ENCODE measurements around the gene TTC27. TPM values are rescaled to one million over a fixed set of nuclear protein-coding genes. Genes with fewer than 3 reads are reported as not detected.

Gene TTC27
- total and polyA plus RNA-seq, 4 donors = 3.5 to 13.5 (median 6.3) TPM

DNA sequence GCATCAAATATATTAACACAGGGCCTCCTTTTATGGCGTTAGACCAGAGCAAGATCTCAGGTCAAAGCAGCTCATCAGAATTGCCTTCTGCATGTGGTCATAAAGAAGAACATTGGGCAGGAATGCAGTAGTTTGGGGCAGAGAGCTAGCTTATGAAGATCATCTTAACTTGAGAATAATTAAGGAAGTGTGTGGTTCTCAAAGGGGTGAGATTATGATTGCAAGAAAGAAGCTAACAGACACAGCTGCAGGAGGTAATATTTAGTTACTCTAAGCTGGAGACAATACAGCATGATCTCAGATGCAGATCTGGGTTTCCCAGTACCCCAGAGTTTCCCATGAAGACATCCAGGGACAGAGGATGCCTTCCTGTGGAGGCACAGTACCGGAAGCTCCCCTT, 91.6 kb downstream of the TTC27 start:
- Histone ChIP-seq H3K27me3 (ENCODE audit: control insufficient read depth in 4 of 4, insufficient read depth in 4 of 4, low read length in 3 of 4) (no peaks in the 10 kb centered on the region), H3K36me3 (ENCODE audit: control insufficient read depth in 4 of 4, insufficient read depth in 3 of 4, low read depth in 1 of 4, low read length in 3 of 4) (no peaks in the 10 kb centered on the region), H3K9me3 (ENCODE audit: control insufficient read depth in 4 of 4, low read length in 3 of 4) (no peaks in the 10 kb centered on the region), H3K4me3 (ENCODE audit: low read depth in 1 of 3, low read length in 3 of 3) (no peak overlapping the region), H3K4me1 (ENCODE audit: control insufficient read depth in 4 of 4, insufficient read depth in 4 of 4, low read length in 3 of 4) (peaks cover 0 to 9% (median 6%) of the 10 kb centered on the region in 4 donors), H3K27ac (ENCODE audit: low read depth in 1 of 2, low read length in 2 of 2) (no peak overlapping the region), H3K9ac (ENCODE audit: low read depth in 1 of 2, low read length in 2 of 2) (no peak overlapping the region)
- no peak for DNase-seq (ENCODE audit: low spot score)
- WGBS = 95% methylated on average over 2 of the region's 2 CpGs
- TF ChIP-seq, protein P1, sequence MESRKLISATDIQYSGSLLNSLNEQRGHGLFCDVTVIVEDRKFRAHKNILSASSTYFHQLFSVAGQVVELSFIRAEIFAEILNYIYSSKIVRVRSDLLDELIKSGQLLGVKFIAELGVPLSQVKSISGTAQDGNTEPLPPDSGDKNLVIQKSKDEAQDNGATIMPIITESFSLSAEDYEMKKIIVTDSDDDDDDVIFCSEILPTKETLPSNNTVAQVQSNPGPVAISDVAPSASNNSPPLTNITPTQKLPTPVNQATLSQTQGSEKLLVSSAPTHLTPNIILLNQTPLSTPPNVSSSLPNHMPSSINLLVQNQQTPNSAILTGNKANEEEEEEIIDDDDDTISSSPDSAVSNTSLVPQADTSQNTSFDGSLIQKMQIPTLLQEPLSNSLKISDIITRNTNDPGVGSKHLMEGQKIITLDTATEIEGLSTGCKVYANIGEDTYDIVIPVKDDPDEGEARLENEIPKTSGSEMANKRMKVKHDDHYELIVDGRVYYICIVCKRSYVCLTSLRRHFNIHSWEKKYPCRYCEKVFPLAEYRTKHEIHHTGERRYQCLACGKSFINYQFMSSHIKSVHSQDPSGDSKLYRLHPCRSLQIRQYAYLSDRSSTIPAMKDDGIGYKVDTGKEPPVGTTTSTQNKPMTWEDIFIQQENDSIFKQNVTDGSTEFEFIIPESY (IDR thresholded peaks at IDR 0.05) = no peak
- TF ChIP-seq EGR1 (IDR thresholded peaks at IDR 0.05; ENCODE audit: low read depth in 2 of 2) (no peak), HNF4A (conservative IDR thresholded peaks at IDR 0.05) (no peak), YY1 (IDR thresholded peaks at IDR 0.05) (no peak), JUND (IDR thresholded peaks at IDR 0.05) (no peak), NR2F2 (IDR thresholded peaks at IDR 0.05) (no peak), FOXA1 (IDR thresholded peaks at IDR 0.05) (no peak), RAD21 (IDR thresholded peaks at IDR 0.05) (no peak), TAF1 (conservative IDR thresholded peaks at IDR 0.05) (no peak), RXRA (IDR thresholded peaks at IDR 0.05) (no peak), FOXA2 (IDR thresholded peaks at IDR 0.05) (no peak), GABPA (IDR thresholded peaks at IDR 0.05 in 1 of 2, conservative IDR thresholded peaks at IDR 0.05 in 1 of 2) (no peak), SP1 (IDR thresholded peaks at IDR 0.05) (no peak)
- TF ChIP-seq, protein P2, sequence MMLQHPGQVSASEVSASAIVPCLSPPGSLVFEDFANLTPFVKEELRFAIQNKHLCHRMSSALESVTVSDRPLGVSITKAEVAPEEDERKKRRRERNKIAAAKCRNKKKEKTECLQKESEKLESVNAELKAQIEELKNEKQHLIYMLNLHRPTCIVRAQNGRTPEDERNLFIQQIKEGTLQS (IDR thresholded peaks at IDR 0.05) = no peak
- TF ChIP-seq, protein P3, sequence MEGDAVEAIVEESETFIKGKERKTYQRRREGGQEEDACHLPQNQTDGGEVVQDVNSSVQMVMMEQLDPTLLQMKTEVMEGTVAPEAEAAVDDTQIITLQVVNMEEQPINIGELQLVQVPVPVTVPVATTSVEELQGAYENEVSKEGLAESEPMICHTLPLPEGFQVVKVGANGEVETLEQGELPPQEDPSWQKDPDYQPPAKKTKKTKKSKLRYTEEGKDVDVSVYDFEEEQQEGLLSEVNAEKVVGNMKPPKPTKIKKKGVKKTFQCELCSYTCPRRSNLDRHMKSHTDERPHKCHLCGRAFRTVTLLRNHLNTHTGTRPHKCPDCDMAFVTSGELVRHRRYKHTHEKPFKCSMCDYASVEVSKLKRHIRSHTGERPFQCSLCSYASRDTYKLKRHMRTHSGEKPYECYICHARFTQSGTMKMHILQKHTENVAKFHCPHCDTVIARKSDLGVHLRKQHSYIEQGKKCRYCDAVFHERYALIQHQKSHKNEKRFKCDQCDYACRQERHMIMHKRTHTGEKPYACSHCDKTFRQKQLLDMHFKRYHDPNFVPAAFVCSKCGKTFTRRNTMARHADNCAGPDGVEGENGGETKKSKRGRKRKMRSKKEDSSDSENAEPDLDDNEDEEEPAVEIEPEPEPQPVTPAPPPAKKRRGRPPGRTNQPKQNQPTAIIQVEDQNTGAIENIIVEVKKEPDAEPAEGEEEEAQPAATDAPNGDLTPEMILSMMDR (IDR thresholded peaks at IDR 0.05; ENCODE audit: low read depth, low read length, missing input control) = no peak
- TF ChIP-seq, protein P4, sequence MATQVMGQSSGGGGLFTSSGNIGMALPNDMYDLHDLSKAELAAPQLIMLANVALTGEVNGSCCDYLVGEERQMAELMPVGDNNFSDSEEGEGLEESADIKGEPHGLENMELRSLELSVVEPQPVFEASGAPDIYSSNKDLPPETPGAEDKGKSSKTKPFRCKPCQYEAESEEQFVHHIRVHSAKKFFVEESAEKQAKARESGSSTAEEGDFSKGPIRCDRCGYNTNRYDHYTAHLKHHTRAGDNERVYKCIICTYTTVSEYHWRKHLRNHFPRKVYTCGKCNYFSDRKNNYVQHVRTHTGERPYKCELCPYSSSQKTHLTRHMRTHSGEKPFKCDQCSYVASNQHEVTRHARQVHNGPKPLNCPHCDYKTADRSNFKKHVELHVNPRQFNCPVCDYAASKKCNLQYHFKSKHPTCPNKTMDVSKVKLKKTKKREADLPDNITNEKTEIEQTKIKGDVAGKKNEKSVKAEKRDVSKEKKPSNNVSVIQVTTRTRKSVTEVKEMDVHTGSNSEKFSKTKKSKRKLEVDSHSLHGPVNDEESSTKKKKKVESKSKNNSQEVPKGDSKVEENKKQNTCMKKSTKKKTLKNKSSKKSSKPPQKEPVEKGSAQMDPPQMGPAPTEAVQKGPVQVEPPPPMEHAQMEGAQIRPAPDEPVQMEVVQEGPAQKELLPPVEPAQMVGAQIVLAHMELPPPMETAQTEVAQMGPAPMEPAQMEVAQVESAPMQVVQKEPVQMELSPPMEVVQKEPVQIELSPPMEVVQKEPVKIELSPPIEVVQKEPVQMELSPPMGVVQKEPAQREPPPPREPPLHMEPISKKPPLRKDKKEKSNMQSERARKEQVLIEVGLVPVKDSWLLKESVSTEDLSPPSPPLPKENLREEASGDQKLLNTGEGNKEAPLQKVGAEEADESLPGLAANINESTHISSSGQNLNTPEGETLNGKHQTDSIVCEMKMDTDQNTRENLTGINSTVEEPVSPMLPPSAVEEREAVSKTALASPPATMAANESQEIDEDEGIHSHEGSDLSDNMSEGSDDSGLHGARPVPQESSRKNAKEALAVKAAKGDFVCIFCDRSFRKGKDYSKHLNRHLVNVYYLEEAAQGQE (IDR thresholded peaks at IDR 0.05) = no peak
- TF ChIP-seq, protein P5, sequence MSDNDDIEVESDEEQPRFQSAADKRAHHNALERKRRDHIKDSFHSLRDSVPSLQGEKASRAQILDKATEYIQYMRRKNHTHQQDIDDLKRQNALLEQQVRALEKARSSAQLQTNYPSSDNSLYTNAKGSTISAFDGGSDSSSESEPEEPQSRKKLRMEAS (IDR thresholded peaks at IDR 0.05) = no peak

All from liver (tissue), 9 donors.